Measurements from ENCODE around the gene NDUFC2.

GRCh38 chr11:78056093-78056492 lies 23.6 kb downstream of the NDUFC2 start:
- TF ChIP-seq TAF7 (optimal IDR thresholded peaks at IDR 0.05; ENCODE audit: borderline replicate concordance, low read depth, low read length) (no peak), CEBPB (IDR thresholded peaks at IDR 0.05; ENCODE audit: low read depth, low read length) (no peak), BCL11A (IDR thresholded peaks at IDR 0.05; ENCODE audit: low read depth in 2 of 2, low read length in 2 of 2) (no peak), TAF1 (IDR thresholded peaks at IDR 0.05; ENCODE audit: low read depth, low read length) (no peak), SP1 (IDR thresholded peaks at IDR 0.05; ENCODE audit: low read depth, low read length) (no peak), CTCF (IDR thresholded peaks at IDR 0.05; ENCODE audit: control extremely low read depth in 1 of 3, insufficient read depth in 1 of 3, low read depth in 1 of 3, low read length in 3 of 3) (no peak), MAX (IDR thresholded peaks at IDR 0.05) (no peak), TCF12 (IDR thresholded peaks at IDR 0.05; ENCODE audit: low read depth, low read length) (no peak), POU5F1 (IDR thresholded peaks at IDR 0.05; ENCODE audit: low read depth, low read length) (no peak), CHD2 (IDR thresholded peaks at IDR 0.05; ENCODE audit: low read length) (no peak), POLR2A (IDR thresholded peaks at IDR 0.05; ENCODE audit: control extremely low read depth in 1 of 2, low read depth in 2 of 2, low read length in 2 of 2) (no peak), ATF2 (IDR thresholded peaks at IDR 0.05; ENCODE audit: low read length) (no peak)

Measured in H1 (cell line).